ENCODE data around the gene SUCLG1.

DNA sequence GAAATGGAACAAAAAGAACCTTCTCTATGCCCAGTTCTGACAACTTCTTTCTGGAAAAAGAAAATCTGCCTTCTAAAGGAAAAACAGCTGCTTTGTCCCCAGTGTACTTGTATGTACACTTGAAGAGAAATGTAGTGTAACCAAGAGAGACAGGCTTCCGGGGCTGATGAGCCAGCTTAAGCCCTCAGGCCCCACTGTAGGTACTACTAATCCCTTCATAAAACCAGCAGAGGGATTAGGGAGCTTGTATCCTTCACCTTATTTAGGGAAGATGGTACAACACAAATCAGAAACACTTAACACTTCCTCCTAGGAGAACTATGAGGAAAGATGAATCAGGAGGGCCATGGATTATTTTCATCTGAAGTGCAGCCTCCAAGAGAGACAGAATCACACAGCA, 18.8 kb upstream of the SUCLG1 start:
- TF ChIP-seq, protein P1, sequence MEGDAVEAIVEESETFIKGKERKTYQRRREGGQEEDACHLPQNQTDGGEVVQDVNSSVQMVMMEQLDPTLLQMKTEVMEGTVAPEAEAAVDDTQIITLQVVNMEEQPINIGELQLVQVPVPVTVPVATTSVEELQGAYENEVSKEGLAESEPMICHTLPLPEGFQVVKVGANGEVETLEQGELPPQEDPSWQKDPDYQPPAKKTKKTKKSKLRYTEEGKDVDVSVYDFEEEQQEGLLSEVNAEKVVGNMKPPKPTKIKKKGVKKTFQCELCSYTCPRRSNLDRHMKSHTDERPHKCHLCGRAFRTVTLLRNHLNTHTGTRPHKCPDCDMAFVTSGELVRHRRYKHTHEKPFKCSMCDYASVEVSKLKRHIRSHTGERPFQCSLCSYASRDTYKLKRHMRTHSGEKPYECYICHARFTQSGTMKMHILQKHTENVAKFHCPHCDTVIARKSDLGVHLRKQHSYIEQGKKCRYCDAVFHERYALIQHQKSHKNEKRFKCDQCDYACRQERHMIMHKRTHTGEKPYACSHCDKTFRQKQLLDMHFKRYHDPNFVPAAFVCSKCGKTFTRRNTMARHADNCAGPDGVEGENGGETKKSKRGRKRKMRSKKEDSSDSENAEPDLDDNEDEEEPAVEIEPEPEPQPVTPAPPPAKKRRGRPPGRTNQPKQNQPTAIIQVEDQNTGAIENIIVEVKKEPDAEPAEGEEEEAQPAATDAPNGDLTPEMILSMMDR (IDR thresholded peaks at IDR 0.05), result no peak
- TF ChIP-seq POLR2A (IDR thresholded peaks at IDR 0.05), result no peak
